NCI-H69 (cell line): ENCODE data around the gene OR51V1.
"Not testable (repeated sequence)": the region's sequence is repeated elsewhere in the genome, so short reads cannot be mapped to it uniquely, and the experiment has no call there.

ENCODE experiments used
- DNase-seq: peaks from one replicate; lab custom pipeline; 2025; lab: John Stamatoyannopoulos, UW

The OR51V1 gene, protein sequence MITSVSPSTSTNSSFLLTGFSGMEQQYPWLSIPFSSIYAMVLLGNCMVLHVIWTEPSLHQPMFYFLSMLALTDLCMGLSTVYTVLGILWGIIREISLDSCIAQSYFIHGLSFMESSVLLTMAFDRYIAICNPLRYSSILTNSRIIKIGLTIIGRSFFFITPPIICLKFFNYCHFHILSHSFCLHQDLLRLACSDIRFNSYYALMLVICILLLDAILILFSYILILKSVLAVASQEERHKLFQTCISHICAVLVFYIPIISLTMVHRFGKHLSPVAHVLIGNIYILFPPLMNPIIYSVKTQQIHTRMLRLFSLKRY

DNA sequence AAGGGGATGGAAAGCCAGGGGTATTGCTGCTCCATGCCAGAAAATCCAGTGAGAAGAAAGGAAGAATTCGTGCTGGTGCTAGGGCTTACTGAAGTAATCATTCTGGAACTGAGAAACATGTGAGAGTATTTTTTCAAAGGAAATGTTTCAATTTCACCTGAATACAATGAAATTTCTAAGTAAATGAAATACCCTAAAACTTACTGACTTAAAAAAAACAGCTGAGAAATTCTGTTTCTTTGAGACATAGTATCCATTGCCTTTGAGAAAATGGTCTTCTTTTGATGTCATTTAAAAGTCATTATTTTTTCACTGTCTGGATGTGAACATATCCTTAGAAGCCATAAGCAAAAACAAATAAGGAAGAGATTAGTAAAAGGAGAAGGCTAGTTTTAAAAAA is at the start of gene OR51V1:
OR51V1 (minus strand) TSS at position 101 of the 400 bp plus-strand sequence; CDS start at position 101, 0 bp downstream.
- no peak for DNase-seq

DNA sequence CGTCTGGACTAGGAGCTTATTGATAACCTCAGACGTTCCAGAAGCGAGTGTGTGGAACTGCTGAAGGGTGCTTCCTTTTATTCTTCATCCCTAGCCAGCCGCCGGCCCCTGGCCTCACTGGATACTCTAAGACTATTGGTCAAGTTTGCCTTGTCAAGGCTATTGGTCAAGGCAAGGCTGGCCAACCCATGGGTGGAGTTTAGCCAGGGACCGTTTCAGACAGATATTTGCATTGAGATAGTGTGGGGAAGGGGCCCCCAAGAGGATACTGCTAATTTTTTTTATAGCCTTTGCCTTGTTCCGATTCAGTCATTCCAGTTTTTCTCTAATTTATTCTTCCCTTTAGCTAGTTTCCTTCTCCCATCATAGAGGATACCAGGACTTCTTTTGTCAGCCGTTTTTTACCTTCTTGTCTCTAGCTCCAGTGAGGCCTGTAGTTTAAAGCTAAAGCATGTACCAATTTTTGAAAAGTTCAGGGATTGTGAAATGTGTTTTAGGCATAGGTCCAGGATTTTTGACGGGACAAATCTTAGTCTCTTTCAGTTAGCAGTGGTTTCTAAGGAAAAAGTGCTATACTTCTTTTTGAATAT is 49.4 kb upstream of the OR51V1 start, which contains the start of gene HBG1:
HBG1 (minus strand) TSS at position 51 of the 590 bp plus-strand sequence. CDS start 53 bp downstream, outside the sequence.
- DNase-seq = not testable (repeated sequence)

DNA sequence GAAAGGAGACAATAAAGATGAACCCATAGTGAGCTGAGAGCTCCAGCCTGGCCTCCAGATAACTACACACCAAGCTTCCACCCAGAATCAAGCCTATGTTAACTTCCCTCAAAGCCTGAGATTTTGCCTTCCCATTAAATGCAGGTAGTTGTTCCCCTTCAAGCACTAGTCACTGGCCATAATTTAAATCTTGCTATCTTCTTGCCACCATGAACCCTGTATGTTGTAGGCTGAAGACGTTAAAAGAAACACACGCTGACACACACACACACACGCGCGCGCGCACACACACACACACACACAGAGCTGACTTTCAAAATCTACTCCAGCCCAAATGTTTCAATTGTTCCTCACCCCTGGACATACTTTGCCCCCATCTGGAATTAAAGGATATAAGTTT is 48.0 kb upstream of the OR51V1 start:
- not testable (repeated sequence) for DNase-seq

DNA sequence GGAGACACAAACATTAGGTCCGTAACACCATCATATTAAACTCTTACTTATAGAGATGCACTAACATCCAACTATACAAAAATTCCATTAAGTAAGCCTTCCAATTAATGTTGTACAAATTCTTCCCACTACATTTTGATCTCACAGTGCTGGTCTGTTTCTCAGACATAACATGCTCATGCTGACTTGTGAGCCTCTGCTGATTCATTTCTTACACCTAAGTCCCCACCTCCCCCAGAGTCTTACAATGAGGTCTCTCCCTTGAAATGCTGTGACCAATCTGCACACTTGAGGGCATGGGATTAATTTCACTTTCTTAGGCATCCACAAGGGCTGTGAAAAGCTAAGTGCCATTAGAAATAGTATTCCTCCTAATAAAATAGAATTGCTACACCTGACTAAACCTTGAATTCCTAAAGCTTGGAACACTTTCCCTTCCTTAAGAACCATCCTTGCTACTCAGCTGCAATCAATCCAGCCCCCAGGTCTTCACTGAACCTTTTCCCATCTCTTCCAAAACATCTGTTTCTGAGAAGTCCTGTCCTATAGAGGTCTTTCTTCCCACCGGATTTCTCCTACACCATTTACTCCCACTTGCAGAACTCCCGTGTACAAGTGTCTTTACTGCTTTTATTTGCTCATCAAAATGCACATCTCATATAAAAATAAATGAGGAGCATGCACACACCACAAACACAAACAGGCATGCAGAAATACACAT is 47.1 kb upstream of the OR51V1 start:
- DNase-seq = no peak

DNA sequence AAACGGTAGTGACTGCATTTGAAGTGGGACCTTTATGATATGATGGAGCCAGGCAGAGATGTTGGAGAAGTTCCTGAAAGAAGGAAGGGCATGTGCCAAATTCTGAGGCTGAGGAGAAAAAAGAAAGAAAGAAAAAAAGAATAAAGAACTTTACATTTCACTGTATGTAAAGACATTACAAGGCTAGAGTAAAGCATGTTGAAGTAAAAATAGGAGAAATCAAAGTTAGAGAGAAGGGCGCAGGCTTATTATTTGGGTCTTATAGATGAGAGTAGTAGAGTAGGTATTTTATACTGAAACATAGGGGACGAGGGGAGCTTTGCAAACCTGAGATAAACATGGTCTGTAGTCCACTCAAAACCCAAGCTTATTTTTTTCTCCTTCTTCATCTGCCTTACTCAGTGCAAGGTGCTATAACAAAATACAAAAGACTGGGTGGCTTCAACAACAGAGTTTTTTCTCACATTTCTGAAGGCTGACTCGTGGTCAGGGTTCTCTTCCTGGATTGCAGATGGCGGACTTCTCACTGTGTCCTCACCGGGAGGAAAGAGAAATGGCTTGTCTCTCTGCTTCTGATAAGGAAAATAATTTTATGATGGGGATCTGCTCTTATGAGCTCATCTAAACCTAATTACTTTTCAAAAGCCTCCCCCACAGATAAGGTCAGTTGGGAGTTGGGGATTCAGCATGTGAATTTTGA is 46.4 kb upstream of the OR51V1 start:
- no peak for DNase-seq

DNA sequence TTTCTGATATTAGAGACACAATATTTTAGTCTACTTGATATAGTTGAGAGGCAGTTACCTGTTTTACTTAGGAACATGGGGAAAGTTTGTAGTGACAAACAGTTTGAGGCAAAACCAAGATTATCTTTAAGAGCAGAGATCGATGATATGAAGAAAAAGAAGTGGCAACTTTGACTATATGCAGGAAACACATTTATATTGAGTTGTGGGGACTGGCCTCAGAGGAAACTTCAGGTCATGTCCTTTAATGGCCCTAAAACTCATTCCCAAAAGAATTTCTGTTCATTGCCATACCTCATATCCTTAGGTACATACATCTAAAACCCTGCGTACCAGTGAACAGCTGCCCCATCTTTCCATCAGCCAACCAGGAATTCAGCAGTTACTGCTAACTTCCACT is 44.7 kb upstream of the OR51V1 start:
- DNase-seq = no peak

DNA sequence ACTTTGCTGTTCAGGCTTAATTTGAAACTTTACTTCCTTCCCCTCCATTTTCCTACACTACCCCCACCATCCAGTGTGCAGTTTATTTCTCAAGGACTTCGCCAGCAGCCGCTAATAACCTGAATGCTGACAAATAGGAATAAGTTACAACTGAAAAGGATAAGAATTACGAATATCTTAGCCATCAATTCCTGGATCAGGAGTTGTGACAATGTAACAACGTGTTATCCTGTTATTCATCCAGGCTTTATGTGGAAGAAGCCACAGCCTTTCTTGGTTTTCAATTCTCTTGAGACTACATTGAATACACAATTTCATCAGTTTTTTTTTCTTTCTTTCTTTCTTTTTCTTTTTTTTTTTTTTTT is 43.3 kb upstream of the OR51V1 start:
- no peak for DNase-seq

DNA sequence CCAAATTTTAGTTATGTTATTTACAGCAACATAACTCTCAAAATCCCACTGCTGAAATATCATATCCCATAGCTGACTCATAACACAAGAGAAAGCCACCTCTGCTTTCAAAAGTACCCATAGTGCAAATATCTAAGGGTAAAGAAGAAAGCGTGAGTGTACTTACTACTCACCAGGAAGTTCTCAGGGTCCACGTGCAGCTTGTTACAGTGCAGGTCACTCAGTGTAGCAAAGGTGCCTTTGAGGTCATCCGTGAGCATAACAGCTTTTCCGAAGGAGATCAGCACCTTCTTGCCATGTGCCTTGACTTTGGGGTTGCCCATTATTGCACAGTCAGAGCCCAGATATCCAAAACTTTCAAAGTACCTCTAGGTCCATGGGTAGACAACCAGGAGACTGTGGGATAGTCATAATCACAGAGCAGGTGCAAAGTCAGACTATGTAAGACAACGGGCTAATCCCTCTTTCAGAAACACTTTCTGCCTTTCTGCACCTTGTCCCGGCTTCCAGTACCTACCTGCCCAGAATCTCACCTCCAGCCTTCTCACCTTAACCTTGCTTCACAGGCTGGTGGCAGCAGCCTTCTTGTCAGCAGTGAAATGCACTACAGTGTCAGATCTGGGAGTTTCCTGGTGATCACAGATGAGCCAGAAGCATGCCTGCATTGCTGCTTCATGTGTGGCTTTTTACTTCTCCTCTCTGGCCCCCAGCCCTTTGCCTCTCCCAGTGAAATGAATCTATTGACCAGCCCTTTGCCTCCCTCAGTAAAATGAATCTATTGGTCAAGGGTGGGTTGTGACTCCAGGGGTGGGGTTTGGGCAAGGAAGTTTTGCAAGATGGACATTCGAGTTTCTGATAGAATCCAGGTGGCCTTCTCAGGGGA is 42.7 kb upstream of the OR51V1 start:
- no peak for DNase-seq

DNA sequence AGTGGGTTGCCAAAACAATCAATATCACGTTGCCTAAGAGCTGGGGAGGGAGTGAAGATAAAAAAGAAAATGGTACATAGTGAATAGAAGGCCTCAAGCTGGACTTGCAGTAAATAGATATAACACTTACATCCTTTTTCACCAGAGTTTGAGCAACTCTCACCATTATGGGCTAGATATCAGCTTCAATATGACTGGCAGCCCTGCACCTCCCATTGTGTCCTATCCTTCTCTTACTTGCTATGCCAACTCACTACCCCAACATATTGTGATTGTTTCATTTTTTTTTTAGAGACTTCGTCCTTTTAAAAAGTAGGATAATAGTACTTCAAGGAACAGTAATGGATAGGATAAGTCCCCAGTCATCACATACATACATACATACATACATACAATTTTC is 41.7 kb upstream of the OR51V1 start:
- DNase-seq = no peak

DNA sequence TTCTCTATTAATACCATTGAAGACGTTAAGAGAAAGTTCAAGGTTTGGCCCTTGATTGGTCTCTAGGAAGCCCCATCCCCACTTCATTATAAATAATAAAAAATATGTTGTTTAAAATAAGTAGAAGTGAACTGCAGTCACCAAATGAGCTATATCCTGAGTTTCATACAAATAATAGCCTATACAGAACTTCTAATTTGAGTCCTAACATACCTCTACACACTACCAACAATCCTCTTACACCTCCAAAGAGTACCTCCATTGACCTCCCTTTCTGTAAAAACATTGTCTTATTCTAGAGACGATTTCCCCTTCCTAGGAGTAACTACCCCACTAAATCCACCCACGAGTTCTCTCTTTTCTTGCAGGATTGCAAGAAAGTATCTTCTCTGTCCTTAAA is 41.0 kb upstream of the OR51V1 start:
- no peak for DNase-seq

DNA sequence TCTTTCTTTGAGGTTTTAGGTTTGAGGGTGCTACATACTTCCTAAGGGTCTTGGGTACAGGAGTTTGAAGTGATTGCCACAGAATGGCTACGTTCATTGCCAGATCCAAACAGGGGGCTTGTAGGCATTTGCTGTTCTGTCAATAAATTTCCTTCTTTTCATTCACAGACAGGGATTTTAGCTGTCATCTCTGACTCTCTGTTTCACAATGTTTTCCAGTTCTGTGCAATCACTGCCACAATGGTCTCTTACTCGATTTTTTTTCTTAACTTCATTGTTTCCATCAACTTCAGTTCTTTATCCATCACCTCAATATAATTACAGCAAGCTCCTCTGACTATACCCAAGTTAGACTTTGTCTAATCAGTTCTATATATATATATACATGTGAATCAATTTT is 40.0 kb upstream of the OR51V1 start:
- DNase-seq = no peak

DNA sequence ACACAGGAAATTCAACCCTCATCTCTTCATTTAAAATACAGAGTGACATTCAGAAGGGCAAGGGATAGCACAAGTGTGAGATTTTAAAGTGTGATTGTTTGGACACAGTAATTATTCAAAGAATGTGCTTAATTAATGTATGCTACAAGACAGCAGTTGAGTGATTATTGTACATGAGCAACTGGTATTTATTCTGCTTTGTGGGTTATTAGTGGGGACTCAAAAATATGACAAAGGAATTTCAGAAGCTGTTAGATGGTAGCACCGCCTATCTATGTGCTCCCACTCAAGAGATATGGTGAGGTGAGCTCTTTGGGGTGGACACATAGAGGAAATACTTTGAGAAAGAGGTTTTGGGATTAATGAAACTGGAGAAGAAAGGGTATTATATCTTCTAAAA is 39.6 kb upstream of the OR51V1 start:
- DNase-seq = no peak

DNA sequence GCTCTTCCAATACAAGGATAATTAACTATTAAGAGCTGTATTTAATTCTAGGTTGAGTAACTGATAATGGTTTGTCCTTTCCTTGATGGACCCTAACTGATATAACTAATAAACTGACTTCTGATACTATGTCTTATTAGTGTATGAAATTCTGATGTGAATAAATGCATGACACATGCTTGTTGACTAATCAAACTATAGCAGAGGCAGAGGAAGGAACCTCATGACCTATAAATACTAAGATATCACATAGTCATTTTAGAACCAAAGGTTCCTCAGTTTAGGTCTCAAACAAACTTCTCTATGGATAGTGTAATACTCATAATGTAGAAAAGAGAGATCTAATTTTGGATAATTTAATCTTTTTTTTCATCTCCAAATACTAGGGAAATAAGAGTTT is 38.6 kb upstream of the OR51V1 start:
- DNase-seq = no peak

DNA sequence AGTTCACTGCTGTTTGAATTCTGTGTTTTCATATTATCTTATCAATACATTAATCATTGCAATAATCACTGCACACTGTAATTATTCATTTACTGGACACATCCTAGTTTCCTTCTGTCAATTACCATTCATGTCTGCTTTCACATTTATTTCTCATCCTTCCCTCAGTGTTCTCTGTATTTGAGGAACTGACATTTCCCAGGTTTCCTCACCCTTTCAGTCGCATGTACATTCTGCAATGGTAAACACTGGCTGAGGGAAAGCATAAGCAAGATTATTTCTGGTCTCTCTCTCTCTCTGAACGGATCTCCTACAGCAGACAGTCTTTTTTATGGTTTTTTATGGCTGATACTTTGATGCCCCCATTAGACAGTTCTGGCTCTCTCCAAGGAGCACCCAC is 38.0 kb upstream of the OR51V1 start:
- no peak for DNase-seq

DNA sequence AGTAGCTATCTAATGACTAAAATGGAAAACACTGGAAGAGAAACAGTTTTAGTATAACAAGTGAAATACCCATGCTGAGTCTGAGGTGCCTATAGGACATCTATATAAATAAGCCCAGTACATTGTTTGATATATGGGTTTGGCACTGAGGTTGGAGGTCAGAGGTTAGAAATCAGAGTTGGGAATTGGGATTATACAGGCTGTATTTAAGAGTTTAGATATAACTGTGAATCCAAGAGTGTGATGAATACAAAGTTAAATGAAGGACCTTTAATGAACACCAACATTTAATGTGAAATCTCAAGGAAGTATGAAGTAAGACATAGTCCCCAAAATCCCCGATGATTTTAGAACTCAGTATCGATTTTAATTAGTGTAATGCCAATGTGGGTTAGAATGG is 36.9 kb upstream of the OR51V1 start:
- no peak for DNase-seq

DNA sequence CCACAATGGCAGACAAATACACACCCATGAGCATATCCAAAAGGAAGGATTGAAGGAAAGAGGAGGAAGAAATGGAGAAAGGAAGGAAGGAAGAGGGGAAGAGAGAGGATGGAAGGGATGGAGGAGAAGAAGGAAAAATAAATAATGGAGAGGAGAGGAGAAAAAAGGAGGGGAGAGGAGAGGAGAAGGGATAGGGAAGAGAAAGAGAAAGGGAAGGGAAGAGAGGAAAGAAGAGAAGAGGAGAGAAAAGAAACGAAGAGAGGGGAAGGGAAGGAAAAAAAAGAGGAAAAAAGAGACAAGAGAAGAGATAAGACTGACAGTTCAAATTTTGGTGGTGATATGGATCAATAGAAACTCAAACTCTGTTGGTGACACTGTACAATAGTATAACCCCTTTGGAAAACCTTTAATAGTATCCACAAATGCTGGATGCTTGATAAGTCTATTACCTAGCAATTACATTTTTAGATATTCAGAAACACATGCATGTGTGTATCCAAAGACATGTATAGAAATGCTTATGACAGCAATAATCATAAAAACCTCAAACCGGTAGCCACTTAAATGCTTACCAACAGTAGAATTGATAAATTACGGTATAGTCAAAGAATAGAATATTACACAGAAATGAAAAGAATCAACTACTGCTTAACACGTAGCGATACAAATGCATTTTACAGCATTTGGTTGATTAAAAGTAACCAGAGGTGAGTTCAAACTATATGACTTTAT is 35.0 kb upstream of the OR51V1 start:
- no peak for DNase-seq

DNA sequence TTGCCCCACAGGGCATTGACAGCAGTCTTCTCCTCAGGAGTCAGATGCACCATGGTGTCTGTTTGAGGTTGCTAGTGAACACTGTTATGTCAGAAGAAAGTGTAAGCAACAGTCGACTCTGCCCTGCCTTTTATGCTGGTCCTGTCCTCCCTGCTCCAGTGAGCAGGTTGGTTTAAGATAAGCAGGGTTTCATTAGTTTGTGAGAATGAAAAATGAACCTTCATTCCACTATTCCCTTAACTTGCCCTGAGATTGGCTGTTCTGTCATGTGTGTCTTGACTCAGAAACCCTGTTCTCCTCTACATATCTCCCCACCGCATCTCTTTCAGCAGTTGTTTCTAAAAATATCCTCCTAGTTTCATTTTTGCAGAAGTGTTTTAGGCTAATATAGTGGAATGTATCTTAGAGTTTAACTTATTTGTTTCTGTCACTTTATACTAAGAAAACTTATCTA is 33.9 kb upstream of the OR51V1 start, which contains the start of gene HBD:
HBD (minus strand) TSS at position 103 of the 454 bp plus-strand sequence; CDS start at position 53, 50 bp downstream.
- DNase-seq = no peak

DNA sequence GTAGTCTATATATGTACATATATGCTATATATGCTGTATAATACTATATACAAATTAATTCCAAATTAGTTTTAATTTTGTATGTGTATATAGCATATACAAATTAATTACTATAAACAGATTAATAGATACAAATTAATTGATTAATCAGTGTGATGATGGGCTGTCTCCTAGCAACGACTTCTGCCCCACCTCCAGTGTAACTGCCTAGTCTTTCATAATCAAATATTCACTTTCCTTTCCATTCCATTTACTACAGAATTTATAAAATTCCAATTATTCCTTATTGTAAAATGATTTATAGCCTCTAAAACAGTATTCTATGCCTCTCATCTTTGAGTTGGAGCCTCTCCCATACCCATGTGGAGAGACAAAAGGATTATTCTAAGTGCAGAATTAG is 32.8 kb upstream of the OR51V1 start:
- DNase-seq = no peak

DNA sequence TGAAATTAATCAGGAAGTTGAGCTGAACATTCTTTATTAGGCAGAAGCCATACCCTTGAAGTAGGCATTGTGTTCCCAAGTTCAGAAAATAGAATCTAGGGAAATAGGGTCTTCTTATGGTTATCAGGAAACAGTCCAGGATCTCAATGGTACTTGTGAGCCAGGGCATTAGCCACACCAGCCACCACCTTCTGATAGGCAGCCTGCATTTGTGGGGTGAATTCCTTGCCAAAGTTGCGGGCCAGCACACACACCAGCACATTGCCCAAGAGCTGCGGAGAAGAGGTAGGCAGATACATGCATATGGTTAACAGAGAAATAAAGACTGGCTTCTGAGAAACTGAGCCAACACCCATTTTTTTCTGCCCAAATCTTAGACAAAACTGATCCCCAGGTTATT is 32.3 kb upstream of the OR51V1 start:
- no peak for DNase-seq

DNA sequence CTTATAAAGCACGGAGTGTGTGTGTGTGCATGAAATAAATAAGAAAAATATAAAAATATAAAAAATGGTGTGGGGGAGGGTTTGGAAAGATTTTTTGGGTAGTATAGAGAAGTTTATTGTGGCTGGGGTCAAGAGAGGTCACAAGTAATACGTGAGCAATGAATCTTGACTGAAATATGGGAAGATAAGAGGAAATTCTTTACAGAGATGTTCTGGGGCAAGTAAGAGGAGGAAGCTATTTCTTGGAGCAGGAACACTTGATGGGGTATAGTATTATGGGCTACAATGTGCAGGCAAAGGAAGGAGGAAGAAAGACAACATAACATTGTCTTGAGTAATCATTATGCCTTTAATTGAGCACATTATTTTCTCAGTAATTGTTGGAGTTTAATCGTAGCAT is 31.7 kb upstream of the OR51V1 start:
- DNase-seq = no peak

DNA sequence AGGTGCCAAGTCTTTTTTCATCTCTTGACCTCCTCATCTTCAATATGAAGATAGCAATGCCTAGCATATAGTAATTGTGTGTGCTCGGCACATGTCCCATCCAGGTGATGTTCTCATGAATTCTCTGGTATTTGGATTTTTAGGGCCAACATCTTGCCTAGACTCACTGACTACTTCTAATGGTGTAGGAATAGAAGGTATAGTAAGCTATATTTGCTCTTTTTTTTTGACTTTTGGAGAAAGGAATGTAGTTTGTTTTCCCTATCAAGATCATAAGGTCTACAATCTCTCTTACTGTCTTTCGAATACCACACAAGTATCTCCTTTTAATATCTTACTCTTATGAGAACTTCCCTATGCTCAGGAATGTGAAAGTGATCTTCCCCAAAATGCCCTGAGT is 30.6 kb upstream of the OR51V1 start:
- no peak for DNase-seq
